ENCODE measurements around the gene SPTBN2.

DNA sequence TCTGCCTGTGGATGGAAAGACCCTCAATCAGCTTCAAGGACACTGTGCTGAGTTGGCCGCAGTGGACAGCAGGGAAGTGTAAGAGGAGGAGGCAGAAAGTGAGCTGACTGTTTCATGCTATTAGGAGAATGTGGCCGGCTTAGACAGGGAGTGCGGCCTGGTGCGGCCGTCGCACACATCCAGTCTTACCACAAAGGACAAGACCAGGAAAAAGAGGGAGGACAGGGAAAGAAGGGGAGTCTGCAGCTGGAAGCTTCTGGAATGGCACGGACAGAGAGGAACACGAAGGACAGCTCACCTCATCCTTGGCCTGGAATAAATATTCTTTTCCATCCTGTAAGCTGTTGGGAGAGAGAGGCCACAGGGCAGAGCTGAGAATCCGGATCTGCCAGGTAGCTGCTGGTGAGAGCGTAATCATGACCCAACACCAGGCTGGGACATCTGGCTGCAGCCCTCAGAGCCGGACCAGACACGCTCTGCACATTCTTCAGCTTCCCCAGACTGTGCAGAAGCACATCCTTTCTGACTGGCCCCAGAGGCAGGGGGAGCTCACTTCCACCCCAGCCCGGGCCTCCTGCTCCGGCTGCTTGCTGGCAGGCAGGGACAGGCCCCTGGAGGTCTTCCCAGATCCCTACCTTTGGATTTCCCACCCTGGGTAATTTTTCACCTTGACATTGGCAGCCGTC is 42.8 kb downstream of the SPTBN2 start:
- TF ChIP-seq POLR2A (IDR thresholded peaks at IDR 0.05; ENCODE audit: low read length): no peak
- no peak for TF ChIP-seq GATA1 (IDR thresholded peaks at IDR 0.05; ENCODE audit: low read depth, low read length)
